Measurements from ENCODE around the gene ARHGEF40.

ARHGEF40 gene

DNA sequence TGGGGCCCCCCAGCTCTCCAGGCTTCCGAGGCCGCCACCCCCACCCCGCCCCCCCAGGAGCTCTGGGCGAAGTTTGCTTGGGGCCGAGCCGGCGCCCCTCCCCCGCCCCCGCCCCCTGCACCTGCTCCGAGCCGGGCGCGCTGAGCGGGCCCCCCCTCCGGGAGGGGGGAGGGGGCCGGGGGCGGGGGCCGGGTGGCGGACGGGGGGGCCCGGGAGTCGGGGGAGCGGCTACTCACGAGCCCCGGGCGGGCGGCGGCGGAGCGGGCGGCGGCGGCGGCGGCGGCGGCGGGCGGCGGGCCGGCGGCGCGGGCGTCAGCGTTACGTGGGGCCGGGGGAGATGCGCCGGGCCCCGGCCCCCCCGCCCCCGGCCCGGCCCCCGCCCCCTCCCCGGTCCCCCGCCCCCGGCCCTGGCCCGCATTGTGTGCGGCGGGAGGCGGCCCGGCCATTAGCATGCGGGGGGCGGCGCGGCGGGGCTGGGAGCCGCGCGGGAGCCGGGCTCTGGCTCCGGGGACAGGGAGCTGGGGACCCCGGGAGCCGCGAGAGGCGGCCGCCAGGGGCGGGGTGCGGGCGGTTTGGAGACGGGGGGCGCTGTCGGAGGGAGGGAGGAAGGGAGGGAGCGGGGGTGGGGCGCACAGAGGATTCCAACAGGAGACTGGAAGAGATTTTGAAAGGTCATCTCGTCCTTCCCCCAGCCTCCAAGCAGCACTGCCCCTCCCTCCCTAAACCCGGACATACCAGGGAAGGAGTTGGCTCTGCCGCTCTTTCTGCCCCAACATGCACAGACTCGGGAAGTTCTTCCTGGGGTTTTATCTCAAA, 28.2 kb downstream of the ARHGEF40 start, which contains the start of gene ZNF219:
TSS of gene ZNF219 (minus strand) at position 580 of the 816 bp plus-strand sequence. CDS start 5,064 bp downstream, outside the sequence.
- DNase-seq (ENCODE audit: low spot score) = peak; percentile 62

DNA sequence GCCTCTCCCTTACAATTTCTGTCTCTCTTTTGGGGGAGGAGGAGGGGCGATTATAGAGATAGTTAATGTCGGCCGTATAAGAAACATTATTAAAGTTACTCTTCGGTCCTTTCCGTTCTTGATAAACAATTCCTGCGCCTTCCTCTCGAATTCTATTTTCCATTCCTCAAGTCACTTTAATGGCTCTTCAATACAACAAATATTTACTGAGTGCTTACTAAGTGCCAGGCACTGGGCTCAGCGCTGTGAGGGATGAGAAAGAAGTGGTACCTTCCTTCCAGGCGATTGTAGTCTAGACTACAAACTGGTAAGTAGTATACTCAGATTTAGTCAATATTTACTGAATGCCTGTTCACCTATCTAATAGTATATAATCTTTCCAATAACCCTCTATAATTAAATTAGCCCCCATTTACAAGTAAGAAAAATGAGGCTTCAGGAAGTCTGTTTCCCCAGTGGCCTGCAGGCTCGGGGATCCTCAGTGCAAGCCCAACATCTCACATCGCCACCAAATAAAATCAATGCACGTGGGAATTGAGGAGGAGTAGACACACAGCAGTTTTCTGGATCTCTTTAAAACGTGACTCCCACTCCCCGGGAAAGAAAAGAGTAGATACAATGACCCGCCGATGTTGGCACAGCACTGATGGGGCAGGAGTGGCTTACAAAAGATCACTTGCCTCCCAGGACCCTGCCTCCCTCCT, 28.9 kb downstream of the ARHGEF40 start:
- DNase-seq (ENCODE audit: low spot score) = no peak

DNA sequence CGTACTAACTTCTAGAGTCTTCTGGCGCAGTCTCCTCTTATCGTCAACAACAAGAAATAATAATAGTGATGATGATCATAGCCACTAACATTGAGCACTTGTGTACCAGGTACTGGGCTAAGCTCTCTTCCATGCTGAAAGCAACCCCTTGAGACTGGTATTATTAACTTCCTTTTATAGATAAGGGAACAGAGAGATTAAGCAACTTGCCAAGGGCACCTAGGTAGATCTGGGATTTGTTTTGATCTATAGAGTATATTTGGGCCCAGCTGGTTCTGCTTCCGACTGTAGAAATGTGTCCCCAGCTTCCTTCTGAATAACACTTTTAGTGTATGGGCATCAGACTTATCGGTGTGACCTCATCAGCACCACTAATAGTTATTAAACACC, 29.5 kb downstream of the ARHGEF40 start:
- DNase-seq (ENCODE audit: low spot score) = no peak

DNA sequence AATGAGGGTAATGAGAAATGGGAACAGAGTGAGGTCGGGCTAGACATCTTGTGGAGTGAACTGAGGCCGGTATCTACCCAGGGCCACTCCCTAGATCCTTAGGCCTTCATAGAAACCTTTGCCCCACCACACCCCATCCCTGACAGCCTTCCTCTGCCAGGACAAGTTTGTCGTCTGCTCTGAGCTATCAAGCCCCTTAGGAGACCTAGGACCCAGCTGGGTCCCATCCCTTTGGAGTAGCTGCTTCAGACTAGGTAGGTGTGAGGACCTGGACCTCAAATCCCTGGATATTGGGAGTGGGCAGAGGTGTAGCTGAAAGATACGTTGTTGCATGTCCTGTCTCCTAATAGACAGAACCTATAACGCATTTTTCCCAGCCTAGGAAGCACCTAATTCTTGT, 30.8 kb downstream of the ARHGEF40 start, which contains the start of gene TMEM253:
TSS of gene TMEM253 (plus strand) at position 136 of the 400 bp plus-strand sequence. CDS start 278 bp downstream, outside the sequence.
- no peak for DNase-seq (ENCODE audit: low spot score)

DNA sequence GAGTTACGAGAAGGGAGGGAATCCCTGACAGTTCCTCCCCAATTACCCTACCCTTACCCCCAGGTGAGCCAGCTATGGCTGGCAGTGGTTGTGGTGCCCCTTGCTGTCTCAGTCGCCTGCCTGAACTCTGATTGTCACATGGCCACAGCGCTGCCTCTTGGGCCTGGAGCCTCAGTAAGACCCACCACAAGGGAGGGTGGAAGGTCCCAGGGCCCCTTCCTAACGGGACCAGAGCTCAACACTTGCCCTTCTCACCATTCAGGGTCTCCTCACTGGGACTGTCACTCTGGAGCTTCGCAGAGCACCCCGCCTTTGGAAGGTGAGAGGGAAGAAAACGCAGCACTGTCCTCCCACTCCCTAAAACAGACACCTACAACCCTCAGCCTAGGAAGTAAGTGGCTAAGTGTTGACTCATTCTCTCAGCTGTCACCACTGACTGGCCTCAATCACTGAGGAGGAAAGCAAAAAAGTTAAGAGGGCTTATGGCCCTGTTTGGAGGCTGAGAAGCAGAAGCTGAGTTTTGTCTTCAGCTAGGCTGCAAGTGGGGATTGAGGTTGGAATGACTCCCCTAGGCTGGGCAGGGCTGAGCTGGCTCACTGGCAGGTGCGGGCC, 31.8 kb downstream of the ARHGEF40 start:
- no peak for DNase-seq (ENCODE audit: low spot score)

DNA sequence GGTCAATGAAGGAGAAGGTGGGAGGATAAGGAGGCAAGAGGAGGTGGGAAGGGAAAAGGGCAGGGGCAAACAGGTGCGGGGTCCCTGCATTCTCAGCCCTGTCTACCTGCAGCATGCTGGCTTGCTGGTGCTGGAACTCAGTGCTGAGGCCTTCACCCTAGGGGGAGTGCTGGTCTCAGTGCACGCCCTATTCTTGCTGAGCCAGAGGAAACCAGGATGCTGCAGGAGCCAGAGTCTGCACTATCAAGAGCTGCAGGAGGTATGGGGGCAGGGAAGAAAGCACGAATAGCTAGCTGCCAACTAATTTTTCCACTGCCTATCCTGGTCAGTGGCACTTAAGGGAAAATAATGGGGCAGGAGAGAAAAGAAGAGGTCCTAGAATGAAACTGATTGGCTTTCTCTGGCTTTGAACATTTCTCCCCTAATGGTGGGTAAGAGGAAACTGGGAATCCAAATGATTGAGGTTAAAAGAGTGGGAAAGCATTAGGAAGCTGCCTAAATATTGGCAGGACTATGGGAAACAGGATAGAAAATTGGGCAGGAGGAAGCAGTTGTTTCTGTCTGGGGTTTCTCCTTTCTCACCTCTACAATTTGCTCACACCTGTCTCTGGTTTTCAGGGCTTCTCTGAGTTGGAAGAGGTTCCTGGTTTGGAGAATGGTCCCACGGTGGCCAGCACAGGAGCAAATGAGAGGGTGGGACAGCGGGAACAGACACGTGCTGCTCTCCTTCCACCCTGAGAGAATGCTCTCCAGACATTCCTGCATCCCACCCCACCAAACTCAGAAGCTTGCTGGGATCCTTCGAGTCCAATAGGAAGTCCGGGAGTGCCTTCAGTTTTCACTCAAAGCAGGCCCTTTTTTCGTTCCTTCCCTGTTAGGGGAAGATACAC, 32.7 kb downstream of the ARHGEF40 start:
- DNase-seq (ENCODE audit: low spot score) = no peak

DNA sequence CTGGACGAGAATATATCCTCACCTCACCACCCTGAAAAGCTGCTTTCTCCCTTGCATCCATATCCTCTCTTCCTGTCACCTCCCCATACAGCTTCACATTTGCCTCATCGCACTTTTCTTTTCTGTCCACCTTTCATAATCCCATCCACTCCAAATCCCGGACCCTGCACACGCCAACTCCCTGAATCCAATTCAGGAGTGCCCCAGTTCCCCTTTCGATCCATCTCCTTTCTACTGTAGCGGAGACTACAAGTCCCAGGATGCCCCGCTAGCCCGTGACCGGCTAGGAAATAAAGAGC, 33.3 kb downstream of the ARHGEF40 start:
- DNase-seq (ENCODE audit: low spot score) = no peak

DNA sequence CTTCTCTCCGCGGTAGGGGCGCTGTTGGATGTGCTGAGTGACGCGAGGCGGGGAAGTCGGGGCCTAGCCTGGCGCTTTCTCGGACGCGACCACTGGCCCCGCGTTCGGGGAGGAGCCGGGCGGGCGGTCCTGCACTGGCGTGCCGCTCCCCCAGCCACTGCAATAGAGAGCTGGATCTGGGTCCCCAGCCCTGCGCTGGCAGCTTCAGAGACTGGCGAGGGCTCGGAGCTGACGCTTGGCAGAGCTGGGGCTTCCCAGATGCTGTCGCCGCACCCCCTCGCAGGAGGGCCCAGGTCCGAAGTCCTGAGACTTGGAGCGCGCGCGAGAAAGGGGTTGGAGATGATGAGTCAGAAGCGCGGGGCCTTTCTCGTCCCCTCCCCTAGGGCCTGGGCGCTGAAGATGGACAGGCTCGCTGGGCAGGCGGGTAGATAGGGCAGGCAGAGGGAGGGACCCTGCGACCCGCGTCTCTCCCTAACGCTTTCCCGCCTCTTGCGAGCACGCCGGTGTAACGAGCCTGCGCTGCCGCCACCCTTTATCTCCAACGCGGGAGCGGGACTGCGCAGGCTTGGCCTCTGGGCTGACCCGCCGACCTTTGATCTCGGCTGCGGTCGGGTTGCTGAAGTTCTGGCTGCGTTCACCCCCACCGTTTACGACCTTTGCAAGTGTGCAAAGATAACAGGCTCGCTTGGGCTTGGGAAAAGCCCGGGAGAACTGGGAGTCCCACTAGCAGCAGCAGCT, 33.8 kb downstream of the ARHGEF40 start:
- DNase-seq (ENCODE audit: low spot score) = peak; percentile 90

DNA sequence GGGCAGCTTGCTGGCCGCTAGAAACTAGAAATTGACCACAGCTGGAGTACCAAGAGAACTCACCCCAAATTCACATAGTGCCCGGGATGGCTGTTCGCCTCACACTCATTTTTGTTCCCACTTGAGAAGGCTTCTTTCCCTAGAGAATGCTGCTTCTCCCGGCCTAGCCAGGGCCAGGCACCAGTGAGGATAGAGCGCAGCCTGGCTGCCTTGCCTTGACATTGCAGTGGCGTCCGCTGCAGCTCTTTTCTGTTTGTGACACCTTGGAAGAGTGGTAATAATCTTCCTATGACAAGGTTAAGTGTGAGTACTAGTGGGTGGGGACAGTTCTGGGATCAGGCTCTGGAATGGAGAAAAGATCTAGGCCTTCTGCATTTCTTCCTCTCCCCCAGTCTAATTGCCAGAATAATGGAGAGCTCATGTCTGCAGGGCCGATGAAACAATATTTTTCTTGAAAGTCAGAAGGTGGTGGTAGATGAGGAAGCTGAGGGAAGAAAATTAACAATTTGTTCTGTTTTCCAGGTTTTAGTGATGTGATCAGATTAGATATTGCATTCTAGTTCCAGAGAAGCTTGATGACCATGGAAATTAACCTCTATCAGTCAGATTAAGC, 34.5 kb downstream of the ARHGEF40 start:
- DNase-seq (ENCODE audit: low spot score) = peak; percentile 62

DNA sequence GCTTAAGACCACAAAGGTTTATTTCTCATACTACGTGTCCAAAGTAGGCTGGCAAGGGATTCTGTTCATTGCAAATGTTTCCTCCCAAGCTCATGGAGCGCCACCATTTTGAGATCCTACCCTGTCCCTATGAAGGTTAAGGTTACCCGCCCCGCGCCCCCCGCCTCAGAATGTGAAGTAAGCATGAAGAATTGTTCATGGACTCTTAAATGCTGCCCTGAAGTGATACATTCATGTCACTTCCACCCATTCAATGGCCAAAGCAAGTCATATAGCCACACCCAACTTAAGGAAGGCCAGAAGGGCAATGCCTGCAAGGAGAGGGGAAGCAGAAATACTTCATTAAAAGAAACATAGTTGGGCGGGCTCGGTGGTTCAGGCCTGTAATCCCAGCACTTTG, 35.0 kb downstream of the ARHGEF40 start:
- no peak for DNase-seq (ENCODE audit: low spot score)

DNA sequence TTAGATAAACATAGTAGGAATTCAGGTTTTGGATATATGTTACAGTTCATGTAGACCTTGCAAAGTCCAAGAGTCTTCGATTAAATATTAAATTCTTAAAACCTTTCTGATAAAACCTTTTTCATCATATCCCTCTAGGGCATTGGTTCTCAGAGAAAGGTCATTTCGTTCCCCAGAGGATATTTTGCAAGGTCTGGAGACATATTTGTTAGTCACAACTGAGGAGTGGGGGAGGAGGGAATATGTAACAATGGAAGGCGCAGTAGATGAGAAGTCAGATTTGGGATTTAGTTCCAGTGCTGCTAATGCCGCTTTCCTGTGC, 36.0 kb downstream of the ARHGEF40 start:
- no peak for DNase-seq (ENCODE audit: low spot score)

DNA sequence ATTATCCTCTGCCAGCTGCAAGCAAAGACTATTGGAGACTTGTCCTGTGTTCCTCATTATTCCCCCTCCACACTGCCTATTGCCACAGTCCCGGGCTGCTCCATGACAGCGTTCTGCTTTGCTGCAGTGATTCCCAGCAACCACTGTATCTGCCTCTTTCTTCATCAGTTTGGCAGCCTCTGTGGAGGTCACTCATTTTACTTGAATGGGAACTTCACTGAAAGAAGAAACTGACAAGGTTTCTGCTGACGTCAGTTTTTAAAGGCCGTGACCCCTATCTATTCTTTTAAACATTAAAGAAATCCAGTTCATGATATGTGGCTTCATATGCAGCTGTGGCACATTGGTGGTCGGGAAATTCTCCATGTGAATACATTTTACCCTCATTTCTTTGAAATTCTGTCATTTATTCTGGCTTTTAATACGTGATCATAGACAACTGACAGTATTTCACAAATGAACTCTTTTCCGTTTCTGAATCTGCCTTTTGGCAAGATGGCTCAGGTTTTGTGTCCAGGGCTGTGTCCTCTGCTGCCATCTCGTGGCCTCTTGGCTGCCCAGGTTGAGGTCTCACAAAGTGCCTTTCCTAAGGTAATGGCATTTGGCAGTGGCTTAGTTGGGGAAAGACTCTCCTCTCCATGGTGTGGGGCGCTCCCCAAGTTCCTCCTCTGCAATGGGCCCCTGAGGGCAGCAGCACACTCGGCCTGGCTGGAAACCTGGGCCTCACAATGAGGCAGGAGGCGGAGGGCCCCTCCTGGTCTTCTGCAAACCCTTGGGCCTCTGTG, 36.6 kb downstream of the ARHGEF40 start:
- DNase-seq (ENCODE audit: low spot score) = peak; percentile 74

DNA sequence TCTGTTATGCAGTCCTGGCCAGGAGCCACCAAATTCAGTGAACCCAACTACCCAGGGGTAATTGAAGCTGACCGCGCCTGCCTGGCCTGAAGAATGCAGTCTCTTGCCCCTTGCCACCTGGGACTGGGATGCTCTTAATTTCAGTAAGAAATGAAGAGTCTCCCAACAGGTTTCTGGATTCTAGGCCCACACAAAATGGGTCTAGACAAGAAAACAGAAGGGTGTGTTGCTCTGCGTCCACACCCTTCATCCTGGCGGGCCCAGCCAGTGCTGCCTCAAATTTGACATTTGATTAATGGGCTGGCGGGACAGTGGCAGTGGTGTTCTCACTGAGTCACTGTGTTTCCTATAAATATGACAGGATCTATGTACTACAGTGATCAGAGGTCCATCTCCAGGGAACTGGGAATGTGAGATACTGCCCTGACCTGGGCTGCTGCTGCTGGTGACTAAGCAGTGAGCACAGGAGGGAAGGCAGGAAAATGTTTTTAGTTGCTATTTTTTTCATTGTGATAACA, 37.2 kb downstream of the ARHGEF40 start:
- no peak for DNase-seq (ENCODE audit: low spot score)

DNA sequence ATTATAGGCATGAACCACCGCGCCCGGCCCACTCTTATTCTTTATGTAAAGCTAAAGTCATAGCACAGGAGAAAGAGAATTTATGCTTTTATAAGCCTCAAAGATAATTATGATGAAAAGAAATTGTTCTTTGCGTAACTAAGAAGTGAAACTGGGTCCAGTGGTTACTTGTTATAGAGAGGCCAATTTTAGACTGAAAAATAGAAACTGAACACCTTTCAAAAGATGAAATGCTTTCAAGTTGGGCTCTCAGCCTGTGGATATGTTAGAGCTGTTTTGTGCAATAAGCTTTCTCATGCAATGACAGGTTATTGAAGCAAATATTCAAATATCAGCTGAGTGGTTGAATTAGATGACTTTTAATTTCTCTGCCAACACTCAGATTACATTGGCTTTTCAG, 38.7 kb downstream of the ARHGEF40 start:
- DNase-seq (ENCODE audit: low spot score) = no peak

DNA sequence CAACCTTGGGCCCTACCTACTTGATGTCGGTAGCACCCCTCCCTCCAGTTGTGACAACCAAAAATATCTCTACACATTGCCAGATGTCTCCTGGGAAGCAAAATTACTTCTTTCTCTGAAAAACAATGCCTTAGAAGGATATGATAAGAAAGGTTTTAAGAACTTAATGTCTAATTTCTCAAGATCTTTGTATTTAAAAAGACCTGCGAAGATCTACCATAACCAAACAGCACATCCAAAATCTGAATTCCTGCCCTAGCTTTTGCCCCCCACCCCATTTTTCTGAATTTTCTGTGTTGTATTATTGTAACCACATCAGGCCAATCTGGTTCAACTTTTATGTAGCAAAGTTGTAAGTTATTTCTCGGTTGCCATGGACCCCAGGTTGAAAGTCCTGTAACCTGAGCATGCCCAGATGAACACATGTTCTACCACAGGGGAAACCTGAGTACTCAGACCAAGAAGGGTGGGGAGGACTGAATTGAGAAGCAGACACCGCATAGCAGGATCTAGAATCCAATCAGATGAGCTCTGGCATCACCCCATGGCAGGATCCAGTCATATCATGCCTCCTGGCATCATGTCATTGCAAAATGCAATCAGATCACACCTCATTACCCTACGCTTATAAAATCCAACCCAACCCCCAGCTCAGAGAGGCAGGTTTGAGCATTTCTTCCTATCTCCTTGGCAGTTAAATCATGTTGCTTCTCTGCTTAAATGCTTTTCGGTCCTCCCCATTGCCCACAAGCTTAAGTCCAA, 39.5 kb downstream of the ARHGEF40 start:
- no peak for DNase-seq (ENCODE audit: low spot score)

DNA sequence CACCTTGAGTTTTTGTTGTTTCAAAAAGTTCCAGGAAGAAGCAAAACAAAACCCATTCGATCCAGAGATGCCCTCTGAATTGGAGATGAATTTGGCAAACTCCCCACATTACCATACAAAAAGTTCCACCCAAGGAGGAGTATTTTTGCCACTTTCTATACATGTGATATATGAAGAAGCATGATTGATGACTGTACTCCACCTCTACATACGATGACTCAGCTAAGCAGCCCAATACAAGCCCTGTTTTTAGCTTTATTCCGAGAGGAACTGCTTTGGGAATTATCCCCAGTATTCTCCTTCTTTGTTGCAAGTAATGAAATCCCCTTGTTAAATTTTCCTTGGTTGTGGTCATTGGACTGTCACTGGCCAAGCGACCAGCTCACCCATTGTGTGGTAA, 42.2 kb downstream of the ARHGEF40 start:
- DNase-seq (ENCODE audit: low spot score) = no peak

DNA sequence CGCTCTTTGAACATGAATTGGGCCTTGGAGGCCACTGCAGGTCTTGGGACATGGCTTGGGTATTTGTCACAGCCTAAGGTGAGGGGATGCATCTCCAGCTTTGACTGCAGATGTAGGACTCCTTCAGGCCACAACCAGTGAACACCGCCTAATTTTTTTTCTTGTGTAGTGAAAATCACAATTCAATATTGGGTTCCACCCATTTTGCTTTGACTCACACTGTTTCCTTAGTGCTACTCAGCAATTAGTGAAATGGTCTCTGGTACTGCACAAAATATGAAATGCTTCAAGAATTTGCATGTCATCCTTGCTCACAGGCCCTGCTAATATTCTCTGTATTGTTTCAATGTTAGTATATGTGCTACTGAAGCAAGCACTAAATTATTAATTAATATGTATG, 43.3 kb downstream of the ARHGEF40 start:
- no peak for DNase-seq (ENCODE audit: low spot score)

DNA sequence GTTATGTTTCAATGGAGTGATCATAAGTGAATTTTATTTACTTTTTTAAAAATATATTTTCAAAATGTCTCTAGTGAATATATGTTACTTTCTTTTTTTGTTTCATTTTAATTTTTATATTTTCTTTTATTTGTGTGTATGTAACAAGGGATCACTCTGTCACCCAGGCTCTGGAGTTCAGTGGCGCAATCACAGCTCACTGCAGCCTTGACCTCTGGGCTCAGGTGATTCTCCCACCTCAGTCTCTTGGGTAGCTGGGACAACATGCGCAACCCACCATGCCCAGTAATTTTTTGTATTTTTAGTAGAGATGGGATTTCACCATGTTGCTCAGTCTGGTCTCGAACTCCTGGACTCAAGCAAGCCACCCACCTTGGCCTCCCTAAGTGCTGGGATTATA, 48.8 kb downstream of the ARHGEF40 start:
- DNase-seq (ENCODE audit: low spot score) = no peak

DNA sequence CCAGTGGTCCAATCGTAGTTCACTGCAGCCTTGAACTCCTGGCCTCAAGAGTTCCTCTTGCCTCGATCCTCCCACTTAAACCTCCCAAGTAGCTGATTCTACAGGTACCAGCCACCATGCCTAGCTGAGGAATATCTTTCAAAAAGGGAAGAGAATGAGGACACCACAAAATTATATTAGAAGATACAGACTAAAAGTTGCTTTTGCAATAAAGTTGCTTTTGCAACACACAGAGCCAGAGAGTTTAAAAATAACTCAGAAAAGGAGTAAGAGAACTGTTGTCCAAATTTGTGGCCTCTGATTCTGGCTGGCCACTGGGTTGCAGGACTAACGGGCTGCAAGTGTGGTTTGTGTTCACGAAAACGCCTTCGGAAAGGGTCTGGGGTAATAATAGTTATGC, 50.6 kb downstream of the ARHGEF40 start:
- DNase-seq (ENCODE audit: low spot score) = no peak
